ENCODE measurements around the gene RAC2. TPM values are rescaled to one million over a fixed set of nuclear protein-coding genes. Genes with fewer than 3 reads are reported as not detected.

RAC2 gene
- total RNA-seq, 1 experiment from 2014 or later = 246 TPM

GRCh38 chr22:37192204-37192603 is 51.9 kb downstream of the RAC2 start:
- DNase-seq (ENCODE audit: low read depth) = no peak

- no peak for DNase-seq (ENCODE audit: low read depth)
These were observed 53.7 kb downstream of the RAC2 start for GRCh38 chr22:37190262-37190780.

- no peak for DNase-seq (ENCODE audit: low read depth)
These were observed 55.1 kb downstream of the RAC2 start for GRCh38 chr22:37188901-37189466.

- DNase-seq (ENCODE audit: low read depth) = peak; percentile 61
These were observed 55.9 kb downstream of the RAC2 start, which contains the start of gene C1QTNF6 for GRCh38 chr22:37187891-37188761. C1QTNF6 (minus strand) TSS chr22:37188247; CDS start chr22:37188213, 34 bp downstream.

- peak; percentile 60 for DNase-seq (ENCODE audit: low read depth)
These were observed 56.5 kb downstream of the RAC2 start for GRCh38 chr22:37187552-37187890.

GRCh38 chr22:37186997-37187522 is 57.0 kb downstream of the RAC2 start:
- peak; percentile 68 for DNase-seq (ENCODE audit: low read depth)

GRCh38 chr22:37186228-37186996 is 57.7 kb downstream of the RAC2 start:
- DNase-seq (ENCODE audit: low read depth) = peak; percentile 59

GRCh38 chr22:37185646-37186227 is 58.3 kb downstream of the RAC2 start:
- no peak for DNase-seq (ENCODE audit: low read depth)

GRCh38 chr22:37184816-37185541 is 59.1 kb downstream of the RAC2 start:
- no peak for DNase-seq (ENCODE audit: low read depth)

GRCh38 chr22:37184380-37184755 is 59.7 kb downstream of the RAC2 start:
- no peak for DNase-seq (ENCODE audit: low read depth)

GRCh38 chr22:37183432-37184379 is 60.4 kb downstream of the RAC2 start:
- no peak for DNase-seq (ENCODE audit: low read depth)

- DNase-seq (ENCODE audit: low read depth) = no peak
These were observed 61.2 kb downstream of the RAC2 start for GRCh38 chr22:37182949-37183245.

- no peak for DNase-seq (ENCODE audit: low read depth)
These were observed 61.7 kb downstream of the RAC2 start for GRCh38 chr22:37182101-37182948.

- DNase-seq (ENCODE audit: low read depth) = no peak
These were observed 62.4 kb downstream of the RAC2 start for GRCh38 chr22:37181681-37182080.

GRCh38 chr22:37180531-37181231 is 63.4 kb downstream of the RAC2 start:
- DNase-seq (ENCODE audit: low read depth) = no peak

GRCh38 chr22:37179622-37180420 is 64.2 kb downstream of the RAC2 start:
- DNase-seq (ENCODE audit: low read depth) = no peak

GRCh38 chr22:37179126-37179470 is 65.0 kb downstream of the RAC2 start:
- DNase-seq (ENCODE audit: low read depth) = no peak

All from HT1080 (cell line).